LHCN-M2 (cell line): ENCODE data around the gene RAB25. TPM values are rescaled to one million over a fixed set of nuclear protein-coding genes. Genes with fewer than 3 reads are reported as not detected.
A peak's percentile ranks its signal among the peaks of the same experiment; 100 is the strongest.

Experiments
- DNase-seq: peaks from one replicate; pipeline ENCODE4 v3.0.0-alpha.2; 2012; ENCODE audit warnings: low read depth
- total RNA-seq: library from RNA; depleted of rRNA; stranded (reverse); fragments of >200 nt; gene quantifications from 2 replicates; pipeline ENCODE4 v1.2.3, GENCODE V29; 2014

Gene RAB25
- total RNA-seq, 1 experiment from 2014 or later: not detected

DNA sequence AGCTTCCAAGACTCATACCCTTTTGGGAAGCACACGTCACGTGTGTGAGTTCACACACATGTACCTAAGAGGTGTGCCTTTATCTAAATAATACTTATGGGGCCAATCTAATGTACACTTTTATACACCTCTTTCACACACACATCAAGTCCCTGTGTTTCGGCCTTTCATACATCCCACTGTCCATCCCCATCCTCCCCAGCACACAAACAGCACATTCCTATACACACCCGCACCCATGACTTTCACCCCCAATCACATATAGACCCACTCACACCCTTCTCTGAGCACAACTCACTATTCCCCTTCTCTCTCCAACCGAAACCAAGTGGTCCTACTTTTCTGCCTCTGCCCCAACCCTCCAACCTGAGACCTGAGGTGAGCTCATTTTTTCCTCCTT lies 17.8 kb downstream of the RAB25 start:
- no peak for DNase-seq

DNA sequence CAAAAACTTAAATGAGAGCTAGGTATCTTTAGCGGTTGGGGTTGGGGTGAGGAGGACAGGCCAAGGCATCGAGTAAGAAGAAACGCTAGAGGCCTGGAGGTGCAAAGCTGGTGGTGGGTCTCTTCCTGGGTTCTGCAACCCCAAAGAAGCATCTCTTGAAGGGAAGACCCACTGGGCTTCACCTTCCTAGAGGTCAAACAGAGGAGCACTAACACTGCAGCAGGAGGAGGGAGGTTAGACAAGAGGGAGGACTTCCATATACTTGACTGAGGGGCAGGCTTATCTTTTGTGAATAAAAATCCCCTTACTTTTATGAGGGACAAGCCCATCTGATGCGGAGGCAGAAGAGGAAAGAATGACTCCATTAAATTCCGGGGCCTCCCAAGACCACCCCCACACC lies 18.8 kb downstream of the RAB25 start:
- no peak for DNase-seq

DNA sequence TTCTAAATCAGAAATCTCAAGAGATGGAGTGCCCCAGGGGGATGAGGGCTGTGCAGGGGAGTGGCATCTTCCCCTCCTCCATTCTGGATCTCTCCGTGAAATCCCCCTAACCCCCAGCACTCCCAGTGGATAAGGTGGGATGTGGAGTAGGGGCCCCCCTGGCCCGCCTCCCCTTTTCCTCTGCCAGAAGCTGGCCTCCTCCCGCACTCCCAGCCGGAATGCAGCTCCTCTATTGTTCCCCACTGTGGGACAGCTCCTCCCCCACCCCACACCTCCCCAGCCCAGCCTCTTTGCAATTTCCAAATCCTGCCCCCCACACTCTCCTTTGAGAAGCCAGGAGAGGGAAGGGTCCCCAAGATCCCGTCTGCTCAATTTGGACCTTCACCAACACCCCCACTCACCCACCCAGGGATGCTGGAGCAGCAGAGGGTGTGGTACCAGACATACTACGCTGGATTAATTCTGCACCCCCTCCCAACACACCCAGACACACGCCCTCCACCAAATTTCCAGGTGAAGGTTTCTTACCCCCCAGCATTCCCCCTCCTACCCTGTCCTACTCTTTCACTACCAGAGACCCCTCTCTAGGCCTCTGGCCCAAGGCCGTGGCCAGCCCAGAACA lies 19.4 kb downstream of the RAB25 start:
- DNase-seq: no peak

DNA sequence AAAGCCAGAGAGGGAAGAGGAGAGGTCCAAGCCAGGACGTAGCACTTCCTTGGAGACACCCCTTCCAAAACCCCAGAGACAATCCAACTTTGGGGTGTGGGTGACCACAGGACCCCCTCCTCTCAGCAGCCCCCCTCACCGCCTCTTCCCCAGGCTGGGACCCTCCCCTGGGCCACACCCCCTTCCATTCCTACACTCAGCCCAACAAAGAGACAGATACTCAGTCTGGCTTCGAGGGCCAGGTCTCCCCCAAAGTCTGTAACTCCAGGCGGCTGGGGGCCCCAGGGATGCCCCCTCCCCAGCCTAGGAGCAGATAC lies 19.9 kb downstream of the RAB25 start:
- DNase-seq: no peak

DNA sequence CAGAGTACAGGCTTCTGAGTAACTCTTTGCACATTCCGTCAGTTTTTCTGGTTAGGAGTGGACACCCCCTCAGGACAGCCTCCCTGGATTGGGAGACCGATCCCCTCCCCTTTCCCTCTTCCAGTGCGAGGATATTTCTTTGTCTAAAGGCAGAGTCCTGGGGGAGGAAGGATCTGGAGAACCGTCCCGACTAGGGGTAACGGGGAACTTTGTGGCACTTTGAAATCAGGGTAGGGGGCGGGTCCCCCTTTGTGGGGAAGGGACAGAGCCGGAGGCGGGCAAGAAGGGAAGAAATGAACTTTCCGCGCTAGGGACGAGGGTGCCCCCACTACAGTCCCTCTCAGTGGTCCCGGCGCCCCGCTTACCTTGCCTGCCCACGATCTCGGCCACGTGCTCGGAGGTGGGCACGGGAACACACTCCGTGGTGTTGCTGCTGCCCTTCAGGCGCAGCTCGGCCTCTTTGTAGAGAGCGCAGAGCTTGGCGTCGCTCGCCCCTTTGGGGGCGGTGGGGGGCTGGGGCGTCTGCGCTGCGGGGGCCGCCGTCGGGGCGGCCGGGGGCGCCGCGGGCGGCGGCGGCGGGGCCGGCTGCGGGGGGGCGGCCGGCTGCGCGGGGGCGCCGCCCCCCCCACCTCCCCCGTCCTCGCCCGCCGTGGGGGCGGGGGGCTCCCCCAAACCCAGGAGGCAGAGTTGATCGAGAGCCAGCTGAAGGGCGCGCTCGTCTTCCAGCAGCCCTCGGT lies 20.4 kb downstream of the RAB25 start:
- DNase-seq: no peak

DNA sequence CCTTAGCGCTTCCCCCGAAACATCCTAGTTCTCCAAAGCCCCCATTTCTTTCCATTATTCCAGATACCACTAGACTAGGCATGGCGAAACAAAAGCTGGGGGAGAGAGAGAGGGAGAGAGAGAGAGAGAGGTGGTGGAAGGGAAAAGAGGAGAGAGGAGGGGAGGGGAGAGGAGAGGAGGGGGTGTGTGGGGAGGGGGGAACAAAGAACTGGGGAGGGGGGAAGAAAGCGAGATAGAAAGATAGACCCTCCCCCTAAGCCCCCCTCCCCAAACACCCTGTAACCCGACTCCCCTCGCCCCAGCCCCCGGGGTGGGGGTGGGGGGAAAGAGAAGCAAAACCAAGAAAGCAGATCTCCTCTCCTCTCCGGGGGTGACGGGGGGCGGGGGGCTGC lies 21.0 kb downstream of the RAB25 start:
- no peak for DNase-seq

DNA sequence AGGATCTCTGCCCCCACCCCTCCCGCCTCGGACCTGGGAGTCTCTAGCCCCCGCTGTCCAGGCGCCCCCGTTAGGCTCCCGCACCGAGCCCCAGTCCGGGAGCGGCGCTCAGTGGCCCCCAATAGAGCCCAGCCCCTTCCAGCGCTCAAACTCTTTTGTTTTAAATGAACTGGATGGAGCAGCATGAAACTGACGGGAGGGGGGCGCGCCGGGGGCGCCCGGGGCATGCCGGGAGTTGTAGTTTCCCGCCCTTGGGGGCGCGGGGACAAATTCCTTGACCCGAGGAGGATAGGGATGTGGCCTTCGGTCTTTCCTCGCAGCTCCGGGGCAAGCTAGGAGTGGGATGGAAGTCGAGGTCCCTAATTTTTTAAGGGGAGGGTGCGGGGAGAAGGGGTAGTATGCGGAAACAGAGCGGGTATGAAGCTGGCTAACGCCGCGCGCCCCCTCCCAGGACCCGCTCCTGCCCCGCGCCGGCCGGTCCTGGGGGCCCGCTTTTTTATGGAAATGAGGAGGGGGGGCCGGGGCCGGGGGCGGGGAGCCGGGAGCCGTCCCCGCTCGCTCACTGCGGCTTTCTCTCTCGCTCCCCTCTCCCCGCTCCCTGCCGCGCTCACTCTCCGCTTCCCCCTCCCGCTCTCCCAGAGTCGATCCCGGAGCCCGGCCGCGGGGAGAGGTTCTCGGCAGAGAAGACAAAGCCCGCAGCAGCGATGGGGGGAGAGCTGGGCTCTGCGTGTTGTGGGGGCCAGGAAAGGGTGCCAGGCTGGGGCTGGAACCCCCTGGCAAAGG lies 21.5 kb downstream of the RAB25 start, which contains the start of gene MEX3A:
Gene MEX3A, minus strand, starts transcription at position 157 of the 783 bp plus-strand sequence. CDS start 467 bp downstream, outside the sequence.
- peak; percentile 73 for DNase-seq

DNA sequence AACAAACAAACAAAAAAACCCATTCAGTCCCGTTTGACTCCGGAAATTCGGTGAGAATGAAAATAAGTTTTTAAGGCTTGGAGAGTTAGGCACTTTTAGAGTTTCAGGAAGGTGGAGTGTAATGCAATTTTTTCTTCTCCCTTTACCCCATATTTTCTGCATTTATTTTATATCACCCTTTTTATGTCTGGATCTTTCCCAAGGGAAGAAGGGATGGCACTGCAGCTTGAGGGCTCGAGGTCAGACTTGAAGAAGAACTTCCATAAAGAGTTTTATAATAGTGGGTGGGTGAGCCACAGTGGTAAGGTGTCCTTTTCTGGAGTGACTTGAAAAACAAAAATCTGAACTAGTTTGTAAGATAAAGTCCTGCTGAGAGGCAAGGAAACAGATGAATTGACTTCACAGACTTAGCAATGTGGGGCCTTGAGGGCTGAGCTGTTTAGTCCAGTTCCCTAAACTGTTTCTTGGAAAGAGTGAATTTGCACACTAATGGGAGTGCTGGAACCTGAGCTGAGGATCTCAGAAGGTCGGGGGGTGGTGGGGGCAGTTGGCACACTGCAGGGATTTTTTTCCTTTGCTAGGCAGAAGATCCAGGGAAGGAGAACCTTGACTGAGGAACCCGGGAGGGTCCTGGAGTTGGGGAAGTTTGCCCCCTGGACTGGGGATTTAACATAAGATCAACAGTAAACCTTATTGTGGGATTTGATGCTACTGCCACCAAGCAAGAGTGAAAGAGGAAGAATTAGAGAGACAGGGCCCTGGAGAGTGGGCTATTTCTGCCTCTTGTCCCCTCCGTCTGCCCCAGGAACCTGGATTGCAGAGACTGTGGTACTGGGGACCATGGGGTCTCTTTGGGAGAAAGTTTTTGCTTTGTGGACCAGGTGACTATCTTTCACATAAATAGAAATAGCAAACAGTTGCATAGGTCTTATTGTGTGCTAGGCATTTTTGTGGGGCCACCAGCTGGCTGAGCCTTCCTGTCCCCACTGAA lies 23.1 kb downstream of the RAB25 start:
- DNase-seq: no peak

DNA sequence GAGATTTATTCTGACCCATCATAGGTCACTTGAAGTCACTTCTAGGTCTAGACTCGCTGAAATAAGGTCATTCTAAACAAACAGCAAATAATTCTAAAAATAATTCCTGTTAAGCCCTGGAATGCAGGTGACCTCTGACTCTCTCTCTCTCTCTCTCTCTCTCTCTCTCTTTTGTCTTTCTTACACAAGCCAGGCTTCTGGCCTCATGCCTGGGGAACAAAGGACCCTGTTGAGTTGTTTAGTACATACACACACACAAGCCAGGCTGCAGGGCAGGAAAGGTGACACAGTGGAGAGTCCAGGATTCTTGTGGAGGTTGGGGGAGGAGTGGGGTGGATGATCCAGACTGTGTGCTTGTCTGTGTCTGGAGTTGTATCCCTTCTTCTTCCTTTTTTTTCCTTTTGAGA lies 25.3 kb downstream of the RAB25 start:
- no peak for DNase-seq

DNA sequence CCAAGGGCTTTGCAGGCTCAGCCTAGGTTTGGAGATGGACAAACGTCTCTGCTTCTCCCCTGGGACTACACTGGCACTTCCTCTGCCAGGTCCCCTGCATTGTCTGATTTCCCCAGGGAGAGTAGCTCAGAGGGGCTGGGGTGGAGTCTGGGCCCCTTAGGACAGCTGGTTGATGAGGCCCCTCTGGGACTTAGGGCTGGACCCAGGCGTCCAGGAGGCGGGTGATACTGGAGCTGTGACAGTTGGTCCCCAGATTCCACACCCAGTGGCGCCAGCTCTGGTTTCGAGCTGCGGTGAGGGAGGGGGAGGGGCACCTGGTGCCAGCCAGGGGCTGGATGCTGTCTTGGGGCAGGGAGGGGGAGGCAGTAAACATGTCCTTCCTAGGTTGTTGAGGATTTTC lies 28.7 kb downstream of the RAB25 start:
- no peak for DNase-seq

DNA sequence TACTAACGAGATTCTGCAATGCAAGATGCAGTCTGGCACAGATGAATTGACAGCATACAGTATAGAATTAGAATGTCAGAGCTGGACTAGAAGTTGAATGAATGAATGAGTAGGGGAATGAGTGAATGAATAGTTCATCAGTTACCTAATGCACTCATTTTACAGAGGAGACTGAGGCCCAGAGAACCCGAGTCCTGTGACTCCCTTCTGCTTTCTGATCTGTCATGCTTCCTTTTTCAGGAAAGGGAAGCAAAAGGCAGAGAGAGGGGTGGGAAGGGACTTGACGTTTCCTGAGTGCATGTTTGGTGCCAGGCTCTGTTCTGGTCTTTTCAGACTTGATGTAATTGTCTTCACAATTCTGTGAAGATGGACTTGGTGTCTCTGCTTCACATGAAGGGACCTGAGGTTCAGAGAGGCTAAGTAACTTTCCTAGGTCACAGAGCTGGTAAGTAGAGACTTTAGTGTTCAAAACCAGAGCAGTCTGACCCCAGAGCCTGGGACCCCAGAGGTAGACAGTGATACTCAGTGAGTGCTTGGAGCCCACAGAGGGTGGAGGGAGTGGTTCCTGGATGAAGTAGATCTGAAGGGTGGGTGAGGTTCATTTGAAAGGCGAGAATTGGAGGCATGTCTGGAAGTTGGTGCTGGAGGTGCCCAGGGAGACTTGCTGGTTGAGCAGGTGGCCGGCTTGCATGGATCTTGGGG lies 29.3 kb downstream of the RAB25 start:
- DNase-seq: no peak

DNA sequence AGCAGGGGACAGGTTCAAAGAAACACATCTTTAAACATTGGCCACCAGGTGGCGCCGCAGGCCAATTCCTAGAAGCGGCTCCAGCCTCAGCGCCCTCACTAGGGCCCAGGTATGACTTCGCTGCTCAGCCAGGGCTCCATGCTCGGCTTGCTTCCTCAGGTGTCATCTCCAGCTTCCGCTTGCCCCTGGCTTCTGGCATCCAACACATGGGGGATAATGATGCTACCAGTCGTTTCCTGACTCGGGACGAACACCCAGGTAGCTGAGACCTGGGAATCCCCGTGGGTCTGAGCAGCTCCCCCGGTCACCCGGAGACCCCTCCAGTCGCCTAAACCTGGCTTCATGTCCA lies 29.9 kb downstream of the RAB25 start:
- peak; percentile 63 for DNase-seq

DNA sequence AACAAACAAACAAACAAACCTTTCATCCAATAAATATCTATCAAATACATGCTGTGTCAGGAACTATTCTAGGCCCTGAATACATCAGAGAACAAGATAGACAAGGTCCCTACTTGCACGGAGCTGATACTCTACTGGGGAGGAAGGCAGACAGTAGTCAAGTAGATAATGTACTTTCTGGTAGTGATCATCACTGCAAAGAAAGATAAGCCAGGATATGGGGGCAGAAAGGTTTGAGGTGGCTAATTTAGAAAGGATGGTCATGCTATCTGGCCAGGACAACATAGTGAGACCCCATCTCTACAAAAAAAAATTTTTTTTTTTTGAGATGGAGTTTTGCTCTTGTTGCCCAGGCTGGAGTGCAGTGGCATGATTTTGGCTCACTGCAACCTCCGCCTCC lies 30.6 kb downstream of the RAB25 start:
- DNase-seq: no peak

DNA sequence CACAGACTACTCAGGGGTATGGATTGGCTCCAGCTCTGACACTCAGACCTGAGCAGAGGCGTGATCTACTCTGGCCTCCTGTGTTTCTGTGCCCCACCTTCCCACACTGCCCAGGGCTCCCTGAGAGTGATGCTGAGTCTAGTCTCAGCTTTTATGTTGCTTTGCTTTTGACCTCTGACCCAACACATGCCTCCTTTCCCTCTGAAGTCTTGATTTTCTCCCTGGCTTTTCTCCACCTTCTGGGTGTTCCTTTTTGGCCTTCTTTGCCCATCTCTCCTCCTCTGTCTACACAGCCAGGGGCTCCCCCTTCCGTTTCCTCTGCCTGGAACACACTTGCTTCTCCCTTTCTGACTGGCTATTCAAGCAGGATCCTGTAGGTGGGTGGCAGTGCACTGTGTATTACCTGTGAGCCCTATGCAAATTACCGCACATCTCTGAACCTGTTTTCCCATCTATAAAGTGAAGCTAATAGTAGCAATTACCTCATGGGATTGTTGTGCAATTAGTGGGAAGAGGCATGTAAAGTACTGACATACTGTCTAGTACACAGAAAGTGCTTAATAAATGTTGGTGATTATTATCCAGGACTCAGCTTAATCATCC lies 35.0 kb downstream of the RAB25 start:
- no peak for DNase-seq

DNA sequence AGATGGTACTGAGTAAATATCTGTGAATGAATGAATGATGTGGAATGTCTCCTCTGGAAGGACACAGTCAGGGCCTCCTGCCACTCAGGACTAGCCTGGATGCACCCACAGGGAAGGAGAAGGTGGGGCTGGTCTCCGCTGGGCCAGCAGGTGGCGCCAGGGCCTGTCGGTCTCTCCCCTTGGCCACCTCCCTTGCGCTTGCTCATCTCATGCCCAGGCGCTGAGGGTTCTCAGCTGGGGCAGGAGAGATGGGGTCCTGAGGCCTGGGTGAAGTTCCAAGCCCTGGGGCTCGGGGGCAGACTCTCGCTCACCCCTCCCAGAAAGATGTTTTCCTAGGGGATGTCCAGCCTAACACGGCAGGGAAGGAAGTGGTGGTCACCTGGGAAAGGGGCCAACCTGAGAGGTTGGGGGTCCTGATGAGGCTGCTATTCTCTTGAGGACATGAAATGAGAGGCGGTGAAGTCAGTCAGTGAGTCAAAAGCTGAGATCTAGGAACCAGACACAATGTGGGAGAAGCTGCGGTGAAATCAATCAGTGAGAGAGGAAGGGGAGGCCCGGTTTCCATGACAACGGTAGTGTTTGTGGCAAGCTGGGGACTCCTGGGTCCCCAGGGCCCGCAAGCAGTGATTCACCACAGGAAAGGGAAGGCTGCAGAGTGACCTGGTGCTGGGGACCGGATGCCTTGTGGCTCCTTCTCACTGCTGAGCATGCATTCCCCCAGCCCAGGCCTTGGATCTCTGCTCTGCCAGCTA lies 35.9 kb downstream of the RAB25 start:
- peak; percentile 81 for DNase-seq

DNA sequence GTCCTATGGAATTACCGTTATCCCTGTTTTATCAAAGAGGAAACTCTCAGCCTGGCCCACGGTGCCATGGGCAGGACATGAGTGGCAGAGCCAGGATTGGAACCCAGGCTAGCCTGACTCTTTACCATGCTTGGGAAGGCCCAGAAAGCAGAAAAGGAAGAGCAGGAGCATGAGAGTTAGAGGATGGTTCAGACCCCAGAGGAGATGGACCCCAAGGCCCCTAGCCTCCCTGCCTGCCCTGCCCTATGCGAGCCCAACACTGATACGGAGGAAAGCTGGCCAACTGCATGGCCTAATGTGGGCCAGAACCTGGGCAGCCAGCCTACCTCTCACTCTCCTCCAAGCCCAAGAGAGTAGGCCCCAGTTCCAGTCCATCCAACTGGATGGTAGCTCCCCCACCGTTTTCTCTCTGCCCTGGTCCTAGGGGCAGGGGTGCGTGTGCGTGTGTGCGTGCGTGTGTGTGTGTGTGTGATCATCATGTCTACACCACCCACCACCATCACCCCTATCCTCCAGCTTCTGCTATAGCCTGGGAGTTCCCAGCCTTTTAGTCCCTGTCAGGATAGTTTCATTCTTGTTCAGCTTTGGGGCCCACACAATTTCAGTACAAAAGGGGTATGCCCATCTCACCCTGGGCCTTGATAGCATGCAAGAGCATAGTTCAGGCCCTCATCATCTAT lies 36.7 kb downstream of the RAB25 start:
- DNase-seq: no peak

DNA sequence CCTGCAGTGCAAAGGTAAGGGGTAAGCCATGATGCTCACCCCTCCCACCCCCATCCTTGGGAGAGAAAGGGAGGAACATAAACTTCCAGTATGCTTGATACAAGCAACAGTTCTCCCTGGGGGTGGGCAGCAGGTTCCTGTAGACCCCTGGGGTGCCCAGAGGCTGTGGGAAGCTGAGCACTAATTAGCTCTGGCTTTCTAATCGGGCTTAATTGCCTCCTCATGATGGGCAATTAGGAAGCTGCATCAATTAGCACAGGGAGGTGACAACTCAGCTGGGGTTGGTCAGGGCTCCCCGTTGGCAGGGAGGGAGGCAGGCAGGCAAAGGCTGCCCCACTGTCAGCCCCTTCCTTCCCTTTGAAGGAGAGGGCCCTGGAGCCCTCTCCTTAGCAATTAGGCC lies 37.8 kb downstream of the RAB25 start:
- no peak for DNase-seq

DNA sequence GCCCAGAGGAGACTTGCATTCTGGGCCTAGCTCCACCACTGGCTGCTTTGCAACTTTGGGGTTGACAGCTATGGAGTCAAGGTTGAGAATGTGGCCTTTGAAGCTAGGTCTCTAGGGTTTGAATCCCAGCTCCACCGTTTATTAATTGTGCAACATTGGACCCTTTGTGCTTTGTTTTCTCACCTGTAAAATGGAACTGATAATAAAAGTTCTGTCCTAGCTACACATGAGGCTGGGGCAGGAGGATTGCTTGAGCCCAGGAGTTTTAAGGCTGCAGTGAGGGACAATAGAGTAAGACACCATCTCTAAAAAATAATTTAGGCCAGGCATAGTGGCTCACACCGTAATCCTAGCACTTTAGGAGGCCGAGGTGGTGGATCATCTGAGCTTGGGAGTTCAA lies 38.3 kb downstream of the RAB25 start:
- DNase-seq: no peak
